ENCODE measurements around the gene ATRNL1.

DNA sequence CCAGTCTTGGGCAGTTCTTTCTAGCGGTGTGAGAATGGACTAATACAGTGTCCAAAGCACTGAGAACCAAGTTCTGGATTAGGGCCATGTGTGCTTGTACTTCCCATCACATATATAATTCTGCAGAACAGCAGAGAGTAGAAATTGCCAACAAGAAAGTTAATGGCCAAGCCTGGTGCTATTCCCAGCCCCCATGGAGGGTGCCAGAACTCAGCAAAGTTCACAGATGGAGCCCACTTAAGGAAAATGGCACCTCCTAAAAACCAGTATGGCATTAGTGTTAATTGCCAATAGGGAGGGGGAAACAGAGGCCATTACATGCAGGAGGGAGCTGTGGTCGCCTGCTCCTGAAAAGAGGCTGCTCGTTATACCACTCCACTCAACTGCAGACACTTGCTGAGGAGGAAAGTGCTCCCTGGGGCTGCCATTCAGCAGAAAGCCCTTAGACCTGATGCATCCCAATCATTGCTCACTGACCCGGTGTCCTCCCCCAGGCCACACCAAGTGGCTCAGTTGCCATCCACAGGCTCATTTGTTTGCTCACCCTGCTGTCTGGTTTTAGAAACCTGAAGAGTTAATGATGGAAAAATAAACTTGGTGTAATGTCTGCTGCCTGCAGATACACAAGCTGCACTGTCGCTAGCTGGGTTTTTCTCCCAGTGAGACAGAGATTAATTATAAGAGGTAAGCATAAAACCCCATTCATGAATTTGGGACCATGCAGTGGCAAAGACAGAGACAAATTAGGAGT lies 899.2 kb downstream of the ATRNL1 start:
- TF ChIP-seq EZH2phosphoT487 (IDR thresholded peaks at IDR 0.05; ENCODE audit: insufficient read depth, low read depth) (no peak), EZH2 (IDR thresholded peaks at IDR 0.05; ENCODE audit: insufficient read depth, poor library complexity, severe bottlenecking) (no peak)
